RWPE2 (cell line): ENCODE measurements around the gene HILPDA.
A peak's percentile ranks its signal among the peaks of the same experiment; 100 is the strongest.

Experiments used
- ATAC-seq: fragments of 200-7000 bp; cut with Tn5 transposase; 3 replicates; pipeline ENCODE4 v1.9.1; 2021; ENCODE audit warnings: low read depth
- DNase-seq: peaks from one replicate; pipeline ENCODE4 v3.0.0-alpha.2; 2020; ENCODE audit warnings: low spot score
- H3K27ac ChIP-seq: fragments of 450-650 bp; 2 replicates; pipeline ENCODE4 v1.5.1; 2017; ENCODE audit warnings: mild to moderate bottlenecking; ENCODE audit not compliant: poor library complexity, severe bottlenecking
- H3K27me3 ChIP-seq: fragments of 250-450 bp; sonication (Bioruptor Pico); 2 replicates; pipeline ENCODE4 v1.5.1; 2021; ENCODE audit warnings: mild to moderate bottlenecking, moderate library complexity; ENCODE audit not compliant: insufficient read depth, poor library complexity, severe bottlenecking
- H3K36me3 ChIP-seq: fragments of 250-450 bp; sonication (Bioruptor Pico); 2 replicates; pipeline ENCODE4 v1.5.1; 2020; ENCODE audit warnings: low read depth, mild to moderate bottlenecking, moderate library complexity
- H3K4me1 ChIP-seq: fragments of 250-450 bp; sonication (Bioruptor Pico); 2 replicates; pipeline ENCODE4 v1.5.1; 2021; ENCODE audit warnings: mild to moderate bottlenecking, moderate library complexity; ENCODE audit not compliant: insufficient read depth, poor library complexity, severe bottlenecking
- H3K4me3 ChIP-seq: fragments of 250-450 bp; sonication (Bioruptor Pico); 2 replicates; pipeline ENCODE4 v1.5.1; 2021; ENCODE audit warnings: mild to moderate bottlenecking, moderate library complexity; ENCODE audit not compliant: severe bottlenecking
- H3K9me3 ChIP-seq: fragments of 250-450 bp; sonication (Bioruptor Pico); 2 replicates; pipeline ENCODE4 v1.5.1; 2021; ENCODE audit warnings: mild to moderate bottlenecking, moderate library complexity; ENCODE audit not compliant: severe bottlenecking
- TF ChIP-seq, protein P1 (sequence below): fragments of 450-650 bp; IDR thresholded peaks from one replicate; pipeline ENCODE4 v1.5.1; 2017; ENCODE audit warnings: mild to moderate bottlenecking, moderate library complexity; ENCODE audit not compliant: poor library complexity, severe bottlenecking

HILPDA gene

DNA sequence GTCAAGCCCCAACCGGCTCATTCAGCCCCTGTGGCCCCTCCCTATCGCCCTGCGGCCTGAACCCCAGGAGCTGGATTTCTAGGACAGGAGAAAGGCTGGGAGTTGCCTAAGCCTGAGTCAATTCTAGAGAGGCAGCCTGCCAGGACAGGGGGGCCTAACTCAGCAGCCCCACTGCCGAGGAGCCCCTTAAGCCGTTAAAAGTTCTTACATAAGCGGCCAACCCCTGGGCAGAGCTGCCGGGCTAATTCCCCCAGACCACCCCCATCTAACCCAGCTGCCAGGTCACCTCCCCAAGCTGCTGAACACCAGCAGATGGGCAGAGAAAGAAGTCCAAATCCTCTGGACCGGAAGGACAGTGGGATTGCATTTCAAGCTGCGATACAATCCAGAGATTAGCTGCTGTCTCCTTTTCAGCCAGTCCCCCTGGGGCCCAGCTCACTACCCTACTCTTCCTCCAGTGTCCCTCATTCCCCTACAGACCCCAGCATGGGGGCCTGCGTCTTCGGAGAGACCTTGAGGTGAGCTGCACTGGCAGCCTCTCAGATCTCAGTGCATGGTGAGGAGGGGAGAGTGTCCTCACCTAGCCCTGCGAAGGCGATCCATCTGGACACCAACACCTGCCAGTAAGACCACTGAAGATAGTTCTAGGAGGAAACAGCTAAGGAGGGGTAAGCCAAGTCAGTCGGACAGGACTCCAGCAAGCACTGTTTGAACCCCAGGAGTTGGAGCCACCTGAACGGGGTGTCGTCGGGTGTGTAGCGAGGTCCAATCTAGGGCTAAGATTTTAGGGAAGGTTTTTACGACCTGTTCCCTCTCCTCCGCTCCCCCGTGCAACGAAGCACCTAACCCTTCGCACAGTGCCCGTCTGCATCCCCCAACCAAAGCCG lies 46.7 kb upstream of the HILPDA start:
- H3K4me1 ChIP-seq, result peaks cover 8% of the 10 kb centered on the region
- H3K4me3 ChIP-seq, result peak overlapping the region; percentile 49
- peak; percentile 58 for DNase-seq
- no peaks in the 10 kb centered on the region for H3K9me3 ChIP-seq
- peaks cover 2% of the 10 kb centered on the region for H3K36me3 ChIP-seq
- H3K27ac ChIP-seq, result peak overlapping the region; percentile 34
- peak; percentile 6 for ATAC-seq
- no peaks in the 10 kb centered on the region for H3K27me3 ChIP-seq
- TF ChIP-seq, protein P1, sequence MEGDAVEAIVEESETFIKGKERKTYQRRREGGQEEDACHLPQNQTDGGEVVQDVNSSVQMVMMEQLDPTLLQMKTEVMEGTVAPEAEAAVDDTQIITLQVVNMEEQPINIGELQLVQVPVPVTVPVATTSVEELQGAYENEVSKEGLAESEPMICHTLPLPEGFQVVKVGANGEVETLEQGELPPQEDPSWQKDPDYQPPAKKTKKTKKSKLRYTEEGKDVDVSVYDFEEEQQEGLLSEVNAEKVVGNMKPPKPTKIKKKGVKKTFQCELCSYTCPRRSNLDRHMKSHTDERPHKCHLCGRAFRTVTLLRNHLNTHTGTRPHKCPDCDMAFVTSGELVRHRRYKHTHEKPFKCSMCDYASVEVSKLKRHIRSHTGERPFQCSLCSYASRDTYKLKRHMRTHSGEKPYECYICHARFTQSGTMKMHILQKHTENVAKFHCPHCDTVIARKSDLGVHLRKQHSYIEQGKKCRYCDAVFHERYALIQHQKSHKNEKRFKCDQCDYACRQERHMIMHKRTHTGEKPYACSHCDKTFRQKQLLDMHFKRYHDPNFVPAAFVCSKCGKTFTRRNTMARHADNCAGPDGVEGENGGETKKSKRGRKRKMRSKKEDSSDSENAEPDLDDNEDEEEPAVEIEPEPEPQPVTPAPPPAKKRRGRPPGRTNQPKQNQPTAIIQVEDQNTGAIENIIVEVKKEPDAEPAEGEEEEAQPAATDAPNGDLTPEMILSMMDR, result no peak

DNA sequence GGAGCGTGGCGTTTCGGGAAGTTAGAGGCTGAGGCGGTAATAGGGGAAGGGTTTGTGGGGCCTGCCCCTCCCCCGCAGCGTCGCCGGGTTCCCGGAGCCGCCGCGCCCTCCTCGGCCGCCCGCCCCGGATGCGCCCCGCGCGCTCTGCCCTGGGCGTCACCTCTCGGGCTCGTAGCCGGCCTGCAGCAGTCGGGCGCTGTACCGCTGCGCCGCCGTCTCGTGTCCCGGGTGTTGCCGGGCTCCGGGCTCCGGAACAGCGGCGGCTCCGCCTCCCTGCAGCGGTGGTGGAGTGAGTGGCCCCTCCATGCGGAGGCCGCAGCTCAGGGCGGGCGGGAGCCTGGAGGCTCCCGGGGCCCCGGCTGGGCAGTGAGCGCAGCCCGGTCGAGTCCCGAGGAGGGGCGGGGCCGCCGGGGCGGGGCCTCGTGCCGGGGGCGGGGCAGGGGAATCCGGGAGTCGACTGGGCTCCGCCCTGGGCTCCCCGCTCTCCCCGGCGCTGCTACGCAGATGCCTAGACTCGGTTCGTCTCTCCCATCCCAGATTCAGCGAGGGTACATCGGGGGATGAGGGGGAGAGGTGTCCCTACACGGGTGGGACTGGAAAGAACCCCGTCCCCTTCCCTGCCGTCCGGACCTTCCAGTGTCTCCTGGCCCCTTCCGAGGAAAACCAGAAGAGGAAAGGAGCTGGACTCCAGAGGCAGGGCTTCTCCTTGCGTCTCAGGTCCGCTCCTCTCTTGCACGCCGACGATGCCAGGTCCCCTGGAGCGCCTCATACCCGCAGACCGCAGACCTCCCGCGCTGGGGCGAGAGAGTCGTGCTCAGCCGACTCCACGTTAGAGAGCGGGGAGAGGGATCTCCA lies 45.9 kb upstream of the HILPDA start, which contains the start of gene IMPDH1:
Gene IMPDH1, minus strand, starts transcription at position 387 of the 855 bp plus-strand sequence. Its CDS starts 81 bp downstream, at position 306.
- H3K4me1 ChIP-seq, result no peaks in the 10 kb centered on the region
- TF ChIP-seq, protein P1, result no peak
- ATAC-seq (peak; percentile 79), DNase-seq (peak; percentile 84)
- H3K9me3 ChIP-seq, result no peaks in the 10 kb centered on the region
- no peaks in the 10 kb centered on the region for H3K36me3 ChIP-seq
- peak within 1 kb of the TSS; percentile 34 for H3K27ac ChIP-seq
- H3K4me3 ChIP-seq, result peak within 1 kb of the TSS; percentile 49
- no peaks in the 10 kb centered on the region for H3K27me3 ChIP-seq

DNA sequence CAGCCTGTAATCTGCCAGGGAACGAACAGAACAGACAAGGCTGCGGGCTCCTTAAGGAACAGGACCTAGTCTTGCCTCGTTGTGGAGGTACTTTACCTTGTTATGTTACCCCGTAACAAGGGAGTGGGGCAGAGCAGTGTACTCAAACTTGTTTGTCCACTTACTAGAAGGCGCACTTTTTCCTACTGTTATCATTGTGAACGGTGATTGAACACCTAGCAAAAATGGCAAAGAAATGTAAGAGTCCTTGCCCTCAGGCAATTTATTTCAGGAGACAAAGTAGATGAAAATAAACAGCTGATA lies 45.3 kb upstream of the HILPDA start:
- H3K27me3 ChIP-seq, result no peaks in the 10 kb centered on the region
- peak overlapping the region; percentile 34 for H3K27ac ChIP-seq
- no peaks in the 10 kb centered on the region for H3K4me1 ChIP-seq
- H3K36me3 ChIP-seq, result no peaks in the 10 kb centered on the region
- TF ChIP-seq, protein P1, result no peak
- no peak for DNase-seq
- no peak for ATAC-seq
- peak overlapping the region; percentile 49 for H3K4me3 ChIP-seq
- H3K9me3 ChIP-seq, result no peaks in the 10 kb centered on the region

DNA sequence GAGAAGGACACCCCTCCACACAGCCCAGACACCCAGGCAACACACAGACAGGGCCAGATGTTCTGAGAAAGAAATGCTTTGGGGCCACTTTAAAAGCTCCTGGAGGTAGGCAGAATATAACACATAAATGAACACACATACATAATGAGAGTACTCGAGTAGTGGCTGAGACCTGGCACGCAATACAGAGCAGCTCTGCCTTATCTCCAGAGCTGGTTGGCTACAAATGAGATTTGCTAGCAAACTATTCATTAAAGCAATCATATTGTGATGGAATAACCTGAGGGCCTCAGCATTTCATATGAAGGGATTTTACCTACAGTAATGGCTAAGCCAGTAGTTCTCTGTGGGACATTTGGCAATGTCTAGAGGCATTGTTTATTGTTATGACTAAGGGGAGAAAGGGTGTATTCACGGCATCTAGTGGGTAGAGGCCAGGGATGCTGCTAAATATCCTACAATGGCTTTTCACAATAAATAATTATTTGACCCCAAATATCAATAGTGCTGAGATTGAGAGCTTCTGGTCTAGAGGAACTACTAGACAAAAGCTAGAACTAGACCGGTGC lies 40.4 kb upstream of the HILPDA start:
- H3K27ac ChIP-seq, result no peak overlapping the region
- no peaks in the 10 kb centered on the region for H3K27me3 ChIP-seq
- no peaks in the 10 kb centered on the region for H3K4me1 ChIP-seq
- TF ChIP-seq, protein P1, result no peak
- H3K4me3 ChIP-seq, result no peak overlapping the region
- H3K9me3 ChIP-seq, result no peaks in the 10 kb centered on the region
- ATAC-seq (no peak), DNase-seq (no peak)
- no peaks in the 10 kb centered on the region for H3K36me3 ChIP-seq
